Middle frontal gyrus (tissue), 1 donor: ENCODE data around the gene ZNF577.

Source experiments
- DNase-seq: peaks from one replicate; pipeline ENCODE4 v3.0.0-alpha.2; 2015; ENCODE audit warnings: low spot score; ENCODE audit errors: extremely low spot score

The ZNF577 gene

GRCh38 chr19:51873097-51873496 is 14.7 kb downstream of the ZNF577 start:
- DNase-seq: no peak

- DNase-seq: no peak
These were observed 25.7 kb downstream of the ZNF577 start for GRCh38 chr19:51861870-51862622.

- DNase-seq: no peak
These were observed 50.6 kb downstream of the ZNF577 start for GRCh38 chr19:51837145-51837544.

- DNase-seq: no peak
These were observed 57.5 kb downstream of the ZNF577 start for GRCh38 chr19:51830274-51830673.

GRCh38 chr19:51824281-51825005 is 63.3 kb downstream of the ZNF577 start:
- no peak for DNase-seq

- no peak for DNase-seq
These were observed 64.8 kb downstream of the ZNF577 start for GRCh38 chr19:51822946-51823345.

- DNase-seq: no peak
These were observed 65.4 kb downstream of the ZNF577 start for GRCh38 chr19:51822325-51822724.

GRCh38 chr19:51821921-51822320 is 65.8 kb downstream of the ZNF577 start:
- DNase-seq: no peak

GRCh38 chr19:51821456-51821855 is 66.3 kb downstream of the ZNF577 start:
- no peak for DNase-seq
